GM19372 (cell line): Measurements from ENCODE around the gene ANKMY1.

Experiments used
- ATAC-seq: cut with Tn5 transposase; IDR thresholded peaks from one replicate; pipeline ENCODE4 v1.9.1; 2021; ENCODE audit warnings: mild to moderate bottlenecking, low read depth, moderate library complexity; ENCODE audit not compliant: unreplicated experiment

Gene ANKMY1

GRCh38 chr2:240482141-240482540 lies 75.6 kb downstream of the ANKMY1 start:
- ATAC-seq, result no peak

GRCh38 chr2:240481720-240482119 lies 76.1 kb downstream of the ANKMY1 start:
- no peak for ATAC-seq

GRCh38 chr2:240480834-240481623 lies 76.8 kb downstream of the ANKMY1 start:
- ATAC-seq, result no peak

- ATAC-seq, result no peak
Observed at GRCh38 chr2:240479111-240479501, 78.7 kb downstream of the ANKMY1 start.

GRCh38 chr2:240478346-240479110 lies 79.3 kb downstream of the ANKMY1 start:
- no peak for ATAC-seq

- no peak for ATAC-seq
Observed at GRCh38 chr2:240477916-240478315, 79.9 kb downstream of the ANKMY1 start.

- ATAC-seq, result no peak
Observed at GRCh38 chr2:240473211-240473610, 84.6 kb downstream of the ANKMY1 start.

GRCh38 chr2:240472078-240472790 lies 85.6 kb downstream of the ANKMY1 start:
- no peak for ATAC-seq

GRCh38 chr2:240469740-240470139 lies 88.0 kb downstream of the ANKMY1 start:
- ATAC-seq, result no peak

- no peak for ATAC-seq
Observed at GRCh38 chr2:240469239-240469636, 88.5 kb downstream of the ANKMY1 start.

GRCh38 chr2:240468303-240469238 lies 89.2 kb downstream of the ANKMY1 start:
- no peak for ATAC-seq

- no peak for ATAC-seq
Observed at GRCh38 chr2:240467659-240468302, 90.0 kb downstream of the ANKMY1 start.

GRCh38 chr2:240467149-240467642 lies 90.6 kb downstream of the ANKMY1 start:
- no peak for ATAC-seq

GRCh38 chr2:240466579-240467148 lies 91.1 kb downstream of the ANKMY1 start:
- ATAC-seq, result no peak

GRCh38 chr2:240465765-240466578 lies 91.8 kb downstream of the ANKMY1 start:
- no peak for ATAC-seq

- no peak for ATAC-seq
Observed at GRCh38 chr2:240465268-240465764, 92.5 kb downstream of the ANKMY1 start.

GRCh38 chr2:240464514-240465241 lies 93.1 kb downstream of the ANKMY1 start:
- ATAC-seq, result no peak
